Right lobe of liver (tissue), 6 donors: ENCODE data around the gene SCAPER. TPM values are rescaled to one million over a fixed set of nuclear protein-coding genes. Genes with fewer than 3 reads are reported as not detected.
"Not testable (repeated sequence)": the region's sequence is repeated elsewhere in the genome, so short reads cannot be mapped to it uniquely, and the experiment has no call there.

ENCODE experiments used
- ATAC-seq, 4 donors: fragments of 200-7000 bp; cut with Tn5 transposase; one replicate each; pipeline ENCODE4 v1.9.1; 2020; ENCODE audit warnings: mild to moderate bottlenecking in 4 of 4, moderate library complexity in 4 of 4
- DNase-seq, 3 donors: peaks; one replicate each; pipeline ENCODE4 v3.0.0-alpha.2; 2020
- H3K27ac ChIP-seq, 3 donors: fragments of 200-600 bp; one replicate each; pipeline ENCODE4 v1.8.0; 2022
- H3K27me3 ChIP-seq, 2 donors: fragments of 200-600 bp; one replicate each; pipeline ENCODE4 v1.8.0; 2022
- H3K36me3 ChIP-seq, 4 donors: fragments of 200-600 bp; sonication (generic) in 1 of 4; one replicate each; pipeline versions ENCODE4 v1.5.1 to v1.8.0; 2017 to 2022; ENCODE audit warnings: control low read depth in 1 of 4
- H3K4me1 ChIP-seq, 4 donors: fragments of 200-600 bp; sonication (generic) in 1 of 4; one replicate each; pipeline versions ENCODE4 v1.5.1 to v1.8.0; 2017 to 2022; ENCODE audit warnings: control low read depth in 1 of 4
- H3K4me3 ChIP-seq, 3 donors: fragments of 200-600 bp; one replicate each; pipeline ENCODE4 v1.8.0; 2022
- H3K9me3 ChIP-seq, 4 donors: fragments of 200-600 bp; sonication (generic) in 1 of 4; one replicate each; pipeline versions ENCODE4 v1.5.1 to v1.8.0; 2017 to 2022; ENCODE audit warnings: control low read depth in 1 of 4
- POLR2A ChIP-seq: fragments of 450-650 bp; IDR thresholded peaks from one replicate; pipeline ENCODE4 v1.6.1; 2017; ENCODE audit warnings: antibody characterized with exemption, mild to moderate bottlenecking
- WGBS: methylation state at CpG from one replicate; pipeline ENCODE4 v1.1.6; 2018; ENCODE audit warnings: low coverage, low lambda C conversion rate; ENCODE audit not compliant: insufficient coverage; ENCODE audit errors: missing lambda C conversion rate; 5-methylcytosine and 5-hydroxymethylcytosine counted together
- intact Hi-C, 2 donors: fragments of 100-400 bp; cut with DNase I; formaldehyde crosslinking; loops; one replicate each; pipeline versions ENCODE4 v1.11.2 to v1.14.1; 2022
- microRNA-seq, 2 donors: library from miRNA; unstranded; fragments of <30 nt; microRNA quantifications; one replicate each; pipeline ENCODE4, GENCODE V29; 2019 to 2020
- small RNA-seq, 2 experiments: library from RNA; depleted of rRNA; stranded (forward); fragments of <200 nt; gene quantifications; one replicate each; pipeline ENCODE3, GENCODE V24; 2016
- total RNA-seq, 6 experiments: library from RNA; depleted of rRNA in 2 of 6; stranded (reverse); fragments of >200 nt in 2 of 6; fragmentation: NEBNext Ultra II Directional in 3 of 6; extraction: Animal tissue kit (Norgen Biotek cat#: 25700) in 3 of 6; gene quantifications; one replicate each; pipeline versions ENCODE4 v1.1.0 to v1.2.4, GENCODE V29; 2016 to 2023
- TF ChIP-seq, protein P1 (sequence below), 4 donors: fragments of 200-600 bp in 3 of 4; fragments of 450-650 bp in 1 of 4; IDR thresholded peaks; one replicate each; pipeline versions ENCODE4 v1.5.1 to v1.8.0; 2016 to 2022; ENCODE audit warnings: antibody characterized with exemption in 4 of 4, mild to moderate bottlenecking in 2 of 4
- donor health status: DM: no; HTN: yes; CAD: no.
- donor health status: DM: no; HTN: no; CAD: no.
- donor health status: DM: no; HTN: no; CAD: no.
- donor health status: DM: no; HTN: yes; CAD: no.
- donor health status: DM: no; HTN: yes; CAD: no.

Gene SCAPER
- total RNA-seq, 6 experiments from 2014 or later = 6.7 to 17.3 (median 10.4) TPM

DNA sequence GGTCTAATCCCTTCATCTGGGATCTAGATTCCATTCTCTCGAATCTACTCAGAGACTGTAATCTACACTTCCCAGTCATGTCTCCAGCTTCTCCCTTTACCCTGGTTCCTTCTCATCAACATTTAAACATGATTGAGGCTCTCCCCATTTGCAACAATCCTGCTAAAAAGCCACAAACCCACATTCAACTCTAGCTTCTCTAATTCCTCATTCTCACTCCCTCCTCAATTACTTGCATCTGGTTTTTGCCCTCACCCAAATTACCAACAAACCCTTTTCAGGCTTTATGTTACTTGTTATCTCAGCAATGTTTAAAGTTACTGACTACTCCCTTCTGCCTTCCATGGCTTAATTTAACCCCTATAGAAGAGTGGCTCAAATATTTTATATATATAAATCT, 605.4 kb downstream of the SCAPER start:
- intact Hi-C loops = no loop called here
- no peak for ATAC-seq
- no peak for TF ChIP-seq POLR2A
- TF ChIP-seq, protein P1, sequence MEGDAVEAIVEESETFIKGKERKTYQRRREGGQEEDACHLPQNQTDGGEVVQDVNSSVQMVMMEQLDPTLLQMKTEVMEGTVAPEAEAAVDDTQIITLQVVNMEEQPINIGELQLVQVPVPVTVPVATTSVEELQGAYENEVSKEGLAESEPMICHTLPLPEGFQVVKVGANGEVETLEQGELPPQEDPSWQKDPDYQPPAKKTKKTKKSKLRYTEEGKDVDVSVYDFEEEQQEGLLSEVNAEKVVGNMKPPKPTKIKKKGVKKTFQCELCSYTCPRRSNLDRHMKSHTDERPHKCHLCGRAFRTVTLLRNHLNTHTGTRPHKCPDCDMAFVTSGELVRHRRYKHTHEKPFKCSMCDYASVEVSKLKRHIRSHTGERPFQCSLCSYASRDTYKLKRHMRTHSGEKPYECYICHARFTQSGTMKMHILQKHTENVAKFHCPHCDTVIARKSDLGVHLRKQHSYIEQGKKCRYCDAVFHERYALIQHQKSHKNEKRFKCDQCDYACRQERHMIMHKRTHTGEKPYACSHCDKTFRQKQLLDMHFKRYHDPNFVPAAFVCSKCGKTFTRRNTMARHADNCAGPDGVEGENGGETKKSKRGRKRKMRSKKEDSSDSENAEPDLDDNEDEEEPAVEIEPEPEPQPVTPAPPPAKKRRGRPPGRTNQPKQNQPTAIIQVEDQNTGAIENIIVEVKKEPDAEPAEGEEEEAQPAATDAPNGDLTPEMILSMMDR (IDR thresholded peaks at IDR 0.05) = no peak
- H3K27ac ChIP-seq = no peak overlapping the region
- 36% methylated on average over 1 of the region's 1 CpG for WGBS
- H3K4me1 ChIP-seq = peaks cover 0 to 4% (median 0%) of the 10 kb centered on the region in 4 donors
- H3K9me3 ChIP-seq = no peaks in the 10 kb centered on the region
- H3K27me3 ChIP-seq = no peaks in the 10 kb centered on the region
- no peaks in the 10 kb centered on the region for H3K36me3 ChIP-seq
- no peak for DNase-seq
- no peak overlapping the region for H3K4me3 ChIP-seq

DNA sequence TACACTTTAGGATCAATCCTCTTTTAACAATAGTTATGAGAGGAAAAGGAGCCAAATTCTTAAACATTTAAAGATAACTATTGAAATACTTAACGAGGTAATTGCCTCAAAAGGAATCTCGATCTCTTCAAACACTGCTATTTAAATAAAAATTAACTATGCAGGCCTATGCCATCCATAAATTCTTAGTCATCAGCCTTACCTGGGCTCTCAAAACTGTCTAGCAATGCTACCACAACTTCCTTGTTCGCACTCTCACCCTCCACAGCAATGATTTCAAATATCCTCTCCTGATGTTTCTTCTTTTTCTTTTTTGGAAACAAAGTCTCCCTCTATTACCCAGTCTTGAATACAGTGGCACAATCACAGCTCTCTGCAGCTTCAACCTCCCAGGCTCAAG, 606.2 kb downstream of the SCAPER start:
- H3K27ac ChIP-seq = no peak overlapping the region
- WGBS = 62% methylated on average over 3 of the region's 3 CpGs
- ATAC-seq (peak in 1 of 4 donors; percentile 23), DNase-seq (no peak)
- H3K4me3 ChIP-seq = no peak overlapping the region
- no peaks in the 10 kb centered on the region for H3K36me3 ChIP-seq
- H3K9me3 ChIP-seq = no peaks in the 10 kb centered on the region
- no peak for TF ChIP-seq POLR2A
- TF ChIP-seq, protein P1 (IDR thresholded peaks at IDR 0.05) = no peak
- peaks cover 0 to 4% (median 0%) of the 10 kb centered on the region in 4 donors for H3K4me1 ChIP-seq
- H3K27me3 ChIP-seq = no peaks in the 10 kb centered on the region
- intact Hi-C loops = no loop called here

DNA sequence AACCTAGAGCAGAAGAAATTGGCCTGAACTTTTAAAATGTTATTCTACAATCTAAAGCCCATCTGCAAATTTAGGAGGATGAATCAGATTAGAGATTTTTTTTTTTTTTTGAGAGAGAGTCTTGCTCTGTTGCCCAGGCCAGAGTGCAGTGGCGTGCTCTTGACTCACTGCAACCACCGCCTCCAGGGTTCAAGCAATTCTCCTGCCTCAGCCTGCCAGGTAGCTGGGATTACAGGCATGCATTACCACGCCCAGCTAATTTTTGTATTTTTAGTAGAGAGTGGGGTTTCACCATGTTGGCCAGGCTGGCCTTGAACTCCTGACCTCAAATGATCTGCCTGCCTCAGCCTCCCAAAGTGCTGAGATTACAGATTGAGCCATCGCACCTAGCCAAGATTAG, 607.2 kb downstream of the SCAPER start:
- H3K9me3 ChIP-seq, H3K4me3 ChIP-seq, DNase-seq, H3K36me3 ChIP-seq, ATAC-seq, H3K27ac ChIP-seq, H3K4me1 ChIP-seq, H3K27me3 ChIP-seq, intact Hi-C loops: not testable (repeated sequence)
- WGBS = 82% methylated on average over 3 of the region's 4 CpGs

Small RNAs within 50 kb of the gene (microRNA-seq; reads per million reads assigned to microRNA genes)
- 0 reads per million in 2 donors for gene MIR3713

Small RNAs within 50 kb of the gene (small RNA-seq; reads per million reads assigned to genes)
- 0 reads per million in 2 experiments for gene AC090751.1
- gene MIR3713 = 0 reads per million in 2 experiments

Other genes with a start within 250 kb of the SCAPER start
- 10 to 100 TPM in 3 of 6 experiments, 1 to 10 TPM in 3; 5.6 to 17.6 (median 11.8) TPM for gene RCN2, start 26.4 kb upstream of the SCAPER start, total RNA-seq
- gene PSTPIP1, start 89.8 kb upstream of the SCAPER start, total RNA-seq = 1 to 10 TPM; 1.2 to 4.9 (median 2.2) TPM
- gene TSPAN3, start 165.8 kb upstream of the SCAPER start, total RNA-seq = 100 to 1,000 TPM in 1 of 6 experiments, 10 to 100 TPM in 5; 35.6 to 103 (median 63.2) TPM